Nephron (organoid): ENCODE data around the gene MALRD1.

Source experiments
- H3K27ac Mint-ChIP-seq, 3 experiments: 2 replicates each; pipeline ENCODE4 v1.8.0; 2020; ENCODE audit warnings: mixed read lengths in 3 of 3, mild to moderate bottlenecking in 2 of 3, moderate library complexity in 1 of 3
- H3K27me3 Mint-ChIP-seq: 2 replicates; pipeline ENCODE4 v1.8.0; 2021; ENCODE audit warnings: low read depth, mild to moderate bottlenecking, moderate library complexity, mixed read lengths
- H3K36me3 Mint-ChIP-seq: 2 replicates; pipeline ENCODE4 v1.8.0; 2020; ENCODE audit warnings: low read depth, mixed read lengths
- H3K4me1 Mint-ChIP-seq: 2 replicates; pipeline ENCODE4 v1.8.0; 2020; ENCODE audit warnings: mixed read lengths
- H3K4me3 Mint-ChIP-seq, 3 experiments: 2 replicates each; pipeline ENCODE4 v1.8.0; 2020; ENCODE audit warnings: mild to moderate bottlenecking in 3 of 3, mixed read lengths in 3 of 3, moderate library complexity in 2 of 3
- H3K9me3 Mint-ChIP-seq: 2 replicates; pipeline ENCODE4 v1.8.0; 2020; ENCODE audit warnings: mixed read lengths
- CTCF ChIP-seq, 3 experiments: fragments of 200-600 bp; sonication (generic); IDR thresholded peaks; one replicate each; pipeline ENCODE4 v1.5.0; 2021; ENCODE audit warnings: antibody characterized with exemption in 3 of 3; ENCODE audit not compliant: unreplicated experiment in 3 of 3

The MALRD1 gene

GRCh38 chr10:19595212-19595845 is 546.7 kb downstream of the MALRD1 start:
- TF ChIP-seq CTCF (IDR thresholded peaks at IDR 0.05; ENCODE audit: unreplicated experiment in 3 of 3), result no peak
- Mint-ChIP-seq H3K36me3 (no peaks in the 10 kb centered on the region), H3K4me1 (no peaks in the 10 kb centered on the region), H3K27ac (no peak overlapping the region), H3K27me3 (no peaks in the 10 kb centered on the region), H3K4me3 (no peak overlapping the region), H3K9me3 (no peaks in the 10 kb centered on the region)

GRCh38 chr10:19605806-19606205 is 557.2 kb downstream of the MALRD1 start:
- no peak for TF ChIP-seq CTCF (IDR thresholded peaks at IDR 0.05; ENCODE audit: unreplicated experiment in 3 of 3)
- Mint-ChIP-seq H3K9me3 (peaks cover 5% of the 10 kb centered on the region), H3K27ac (no peak overlapping the region), H3K27me3 (no peaks in the 10 kb centered on the region), H3K4me1 (no peaks in the 10 kb centered on the region), H3K4me3 (no peak overlapping the region), H3K36me3 (no peaks in the 10 kb centered on the region)

- H3K27ac Mint-ChIP-seq, result no peak overlapping the region
- no peak for TF ChIP-seq CTCF (IDR thresholded peaks at IDR 0.05; ENCODE audit: unreplicated experiment in 3 of 3)
- no peaks in the 10 kb centered on the region for H3K27me3 Mint-ChIP-seq
- peaks cover 5% of the 10 kb centered on the region for H3K9me3 Mint-ChIP-seq
- no peak overlapping the region for H3K4me3 Mint-ChIP-seq
- no peaks in the 10 kb centered on the region for H3K4me1 Mint-ChIP-seq
- no peaks in the 10 kb centered on the region for H3K36me3 Mint-ChIP-seq
Measured at GRCh38 chr10:19606968-19607367, 558.4 kb downstream of the MALRD1 start.

GRCh38 chr10:19611775-19612174 is 563.2 kb downstream of the MALRD1 start:
- H3K4me1 Mint-ChIP-seq, result peaks cover under 1% of the 10 kb centered on the region

GRCh38 chr10:19616966-19617365 is 568.4 kb downstream of the MALRD1 start:
- no peaks in the 10 kb centered on the region for H3K36me3 Mint-ChIP-seq
- no peak for TF ChIP-seq CTCF (IDR thresholded peaks at IDR 0.05; ENCODE audit: unreplicated experiment in 3 of 3)
- no peaks in the 10 kb centered on the region for H3K27me3 Mint-ChIP-seq
- H3K27ac Mint-ChIP-seq, result peak overlapping the region in 1 of 3 experiments; percentile 56
- peaks cover 5% of the 10 kb centered on the region for H3K4me1 Mint-ChIP-seq
- no peak overlapping the region for H3K4me3 Mint-ChIP-seq
- no peaks in the 10 kb centered on the region for H3K9me3 Mint-ChIP-seq

More at GRCh38 chr10:19611775-19612174, 563.2 kb downstream of the MALRD1 start:
- TF ChIP-seq CTCF (IDR thresholded peaks at IDR 0.05; ENCODE audit: unreplicated experiment in 3 of 3), result no peak
- Mint-ChIP-seq H3K27me3 (no peaks in the 10 kb centered on the region), H3K9me3 (no peaks in the 10 kb centered on the region), H3K4me3 (no peak overlapping the region), H3K27ac (no peak overlapping the region), H3K36me3 (no peaks in the 10 kb centered on the region)

GRCh38 chr10:19620811-19621210 is 572.2 kb downstream of the MALRD1 start:
- peak in 1 of 3 experiments; percentile 14 for TF ChIP-seq CTCF (IDR thresholded peaks at IDR 0.05; ENCODE audit: unreplicated experiment in 3 of 3)
- Mint-ChIP-seq H3K4me1 (peaks cover 12% of the 10 kb centered on the region), H3K36me3 (no peaks in the 10 kb centered on the region), H3K9me3 (no peaks in the 10 kb centered on the region), H3K4me3 (no peak overlapping the region), H3K27me3 (peaks cover 3% of the 10 kb centered on the region), H3K27ac (no peak overlapping the region)
